ENCODE measurements around the gene NCAN. TPM values are rescaled to one million over a fixed set of nuclear protein-coding genes. Genes with fewer than 3 reads are reported as not detected.

NCAN gene
- total RNA-seq, 1 experiment from 2014 or later, result 0.15 TPM

- peaks cover 7% of the 10 kb centered on the region for H3K4me1 ChIP-seq (ENCODE audit: control insufficient read depth, insufficient read depth, low read length)
- CTCF ChIA-PET, result interaction anchor here (0.6 kb wide), 1 partner anchor 59 kb away, joined by 7 read pairs; no protein-coding TSS in a partner anchor
- intact Hi-C loops (cut with micrococcal nuclease; ENCODE audit: unreplicated experiment), result no loop called here
- no peaks in the 10 kb centered on the region for H3K27me3 ChIP-seq (ENCODE audit: control insufficient read depth, insufficient read depth, low read length)
- no TSS peak for BruUV-seq (replicated peaks)
- H3K27ac ChIP-seq (ENCODE audit: low read length), result peak overlapping the region; percentile 95
- H3K9me3 ChIP-seq (ENCODE audit: control insufficient read depth, insufficient read depth, low read depth, low read length), result no peaks in the 10 kb centered on the region
- H3K36me3 ChIP-seq (ENCODE audit: control insufficient read depth, insufficient read depth, low read length), result peaks cover 3% of the 10 kb centered on the region; the same call in 1 of the 2 replicates
- POLR2A ChIA-PET, result no interaction called here
- H3K4me3 ChIP-seq (ENCODE audit: low read depth in 2 of 2, low read length in 2 of 2), result peak overlapping the region; percentile 83 to 91
- ATAC-seq, result 0 out of 2 replicates have a peak, but pooled peaks have one; percentile 2
- DNase-seq (ENCODE audit: low read depth, low spot score), result no peak
- TF ChIP-seq SIN3A (IDR thresholded peaks at IDR 0.05; ENCODE audit: borderline replicate concordance, insufficient read depth, low read depth, low read length) (no peak), REST (IDR thresholded peaks at IDR 0.05; ENCODE audit: insufficient read depth in 1 of 2, low read depth in 2 of 2, low read length in 1 of 2) (no peak)
- in situ Hi-C loops (cut with HindIII; ENCODE audit: low pct_unique_long_range_greater_than_20kb, low sequenced_read_pairs), result no loop called here
These were observed 9.1 kb upstream of the NCAN start for GRCh38 chr19:19202707-19203011.

- ATAC-seq (peak; percentile 91), DNase-seq (ENCODE audit: low read depth, low spot score) (no peak)
- ChIA-PET POLR2A (interaction anchor here (0.6 kb wide), 1 partner anchor 10 kb away, joined by 7 read pairs; no protein-coding TSS in a partner anchor), CTCF (interaction anchor here (0.6 kb wide), 1 partner anchor 59 kb away, joined by 7 read pairs; no protein-coding TSS in a partner anchor)
- H3K9me3 ChIP-seq (ENCODE audit: control insufficient read depth, insufficient read depth, low read depth, low read length), result no peaks in the 10 kb centered on the region
- peak within 1 kb of the TSS; percentile 95 for H3K27ac ChIP-seq (ENCODE audit: low read length)
- peaks cover 3% of the 10 kb centered on the region; the same call in 1 of the 2 replicates for H3K36me3 ChIP-seq (ENCODE audit: control insufficient read depth, insufficient read depth, low read length)
- in situ Hi-C loops (cut with HindIII; ENCODE audit: low pct_unique_long_range_greater_than_20kb, low sequenced_read_pairs) (no loop called here), intact Hi-C loops (cut with micrococcal nuclease; ENCODE audit: unreplicated experiment) (no loop called here)
- TSS peak; percentile 98 for BruUV-seq (replicated peaks)
- H3K4me1 ChIP-seq (ENCODE audit: control insufficient read depth, insufficient read depth, low read length), result peaks cover 7% of the 10 kb centered on the region
- H3K27me3 ChIP-seq (ENCODE audit: control insufficient read depth, insufficient read depth, low read length), result no peaks in the 10 kb centered on the region
- TF ChIP-seq SIN3A (IDR thresholded peaks at IDR 0.05; ENCODE audit: borderline replicate concordance, insufficient read depth, low read depth, low read length) (0 out of 2 replicates have a peak, but pooled peaks have one; percentile 61), POLR2AphosphoS5 (IDR thresholded peaks at IDR 0.05; ENCODE audit: low read depth, low read length) (peak; percentile 78), TCF7L2 (IDR thresholded peaks at IDR 0.05; ENCODE audit: low read depth, low read length) (no peak)
- H3K4me3 ChIP-seq (ENCODE audit: low read depth in 2 of 2, low read length in 2 of 2), result peak within 1 kb of the TSS; percentile 83 to 91
These were observed 8.5 kb upstream of the NCAN start, which contains the start of gene NR2C2AP for GRCh38 chr19:19203012-19203856. Gene NR2C2AP, minus strand, starts transcription at chr19:19203414. Its CDS starts 354 bp downstream, at chr19:19203060.

DNA sequence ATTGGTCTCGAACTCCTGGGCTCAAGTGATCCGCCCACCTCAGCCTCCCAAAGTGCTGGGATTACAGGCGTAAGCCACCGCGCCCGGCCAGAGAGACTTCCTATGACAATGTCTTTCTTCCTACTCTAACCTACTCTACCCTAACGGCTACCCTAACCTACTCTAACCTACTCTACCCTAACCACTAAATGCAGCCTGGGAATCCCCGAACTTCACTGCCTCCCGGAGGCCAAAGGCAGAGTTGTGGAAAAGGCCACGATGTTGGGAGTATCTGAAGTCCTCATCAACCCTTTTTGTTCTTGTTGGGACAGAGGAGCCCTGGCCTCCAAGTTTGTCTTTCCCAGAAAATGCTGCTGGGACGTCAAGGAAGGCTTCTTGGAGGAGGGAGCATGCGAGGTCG lies 7.6 kb upstream of the NCAN start:
- intact Hi-C loops (cut with micrococcal nuclease; ENCODE audit: unreplicated experiment), result no loop called here
- in situ Hi-C loops (cut with HindIII; ENCODE audit: low pct_unique_long_range_greater_than_20kb, low sequenced_read_pairs), result no loop called here
- peaks cover 3% of the 10 kb centered on the region; the same call in 1 of the 2 replicates for H3K36me3 ChIP-seq (ENCODE audit: control insufficient read depth, insufficient read depth, low read length)
- H3K4me1 ChIP-seq (ENCODE audit: control insufficient read depth, insufficient read depth, low read length), result peaks cover 7% of the 10 kb centered on the region
- ATAC-seq (no peak), DNase-seq (ENCODE audit: low read depth, low spot score) (no peak)
- TF ChIP-seq TCF7L2 (IDR thresholded peaks at IDR 0.05; ENCODE audit: low read depth, low read length), result no peak
- no peak for TF ChIP-seq POLR2AphosphoS5 (IDR thresholded peaks at IDR 0.05; ENCODE audit: low read depth, low read length)
- no peak for TF ChIP-seq SIN3A (IDR thresholded peaks at IDR 0.05; ENCODE audit: borderline replicate concordance, insufficient read depth, low read depth, low read length)
- TF ChIP-seq REST (IDR thresholded peaks at IDR 0.05; ENCODE audit: insufficient read depth in 1 of 2, low read depth in 2 of 2, low read length in 1 of 2), result no peak
- no peak for TF ChIP-seq CTCF (IDR thresholded peaks at IDR 0.05)
- ChIA-PET POLR2A (interaction anchor here (0.6 kb wide), 1 partner anchor 11 kb away, joined by 7 read pairs; no protein-coding TSS in a partner anchor), CTCF (no interaction called here)
- H3K9me3 ChIP-seq (ENCODE audit: control insufficient read depth, insufficient read depth, low read depth, low read length), result no peaks in the 10 kb centered on the region
- no peaks in the 10 kb centered on the region for H3K27me3 ChIP-seq (ENCODE audit: control insufficient read depth, insufficient read depth, low read length)
- BruUV-seq (replicated peaks), result no TSS peak
- no peak overlapping the region for H3K27ac ChIP-seq (ENCODE audit: low read length)
- no peak overlapping the region for H3K4me3 ChIP-seq (ENCODE audit: low read depth in 2 of 2, low read length in 2 of 2)
